Right lobe of liver (tissue), 6 donors: ENCODE measurements around the gene ADARB2. TPM values are rescaled to one million over a fixed set of nuclear protein-coding genes. Genes with fewer than 3 reads are reported as not detected.
"Not testable (repeated sequence)": the region's sequence is repeated elsewhere in the genome, so short reads cannot be mapped to it uniquely, and the experiment has no call there.

Source experiments
- ATAC-seq, 4 donors: fragments of 200-7000 bp; cut with Tn5 transposase; one replicate each; pipeline ENCODE4 v1.9.1; 2020; ENCODE audit warnings: mild to moderate bottlenecking in 4 of 4, moderate library complexity in 4 of 4
- DNase-seq, 3 donors: peaks; one replicate each; pipeline ENCODE4 v3.0.0-alpha.2; 2020
- H3K27ac ChIP-seq, 3 donors: fragments of 200-600 bp; one replicate each; pipeline ENCODE4 v1.8.0; 2022
- H3K27me3 ChIP-seq, 2 donors: fragments of 200-600 bp; one replicate each; pipeline ENCODE4 v1.8.0; 2022
- H3K36me3 ChIP-seq, 4 donors: fragments of 200-600 bp; sonication (generic) in 1 of 4; one replicate each; pipeline versions ENCODE4 v1.5.1 to v1.8.0; 2017 to 2022; ENCODE audit warnings: control low read depth in 1 of 4
- H3K4me1 ChIP-seq, 4 donors: fragments of 200-600 bp; sonication (generic) in 1 of 4; one replicate each; pipeline versions ENCODE4 v1.5.1 to v1.8.0; 2017 to 2022; ENCODE audit warnings: control low read depth in 1 of 4
- H3K4me3 ChIP-seq, 3 donors: fragments of 200-600 bp; one replicate each; pipeline ENCODE4 v1.8.0; 2022
- H3K9me3 ChIP-seq, 4 donors: fragments of 200-600 bp; sonication (generic) in 1 of 4; one replicate each; pipeline versions ENCODE4 v1.5.1 to v1.8.0; 2017 to 2022; ENCODE audit warnings: control low read depth in 1 of 4
- CTCF ChIP-seq, 4 donors: fragments of 200-600 bp in 3 of 4; fragments of 450-650 bp in 1 of 4; IDR thresholded peaks; one replicate each; pipeline versions ENCODE4 v1.5.1 to v1.8.0; 2016 to 2022; ENCODE audit warnings: antibody characterized with exemption in 4 of 4, mild to moderate bottlenecking in 2 of 4
- POLR2A ChIP-seq: fragments of 450-650 bp; IDR thresholded peaks from one replicate; pipeline ENCODE4 v1.6.1; 2017; ENCODE audit warnings: antibody characterized with exemption, mild to moderate bottlenecking
- WGBS: methylation state at CpG from one replicate; pipeline ENCODE4 v1.1.6; 2018; ENCODE audit warnings: low coverage, low lambda C conversion rate; ENCODE audit not compliant: insufficient coverage; ENCODE audit errors: missing lambda C conversion rate; 5-methylcytosine and 5-hydroxymethylcytosine counted together
- intact Hi-C, 2 donors: fragments of 100-400 bp; cut with DNase I; formaldehyde crosslinking; loops; one replicate each; pipeline versions ENCODE4 v1.11.2 to v1.14.1; 2022
- total RNA-seq, 6 experiments: library from RNA; depleted of rRNA in 2 of 6; stranded (reverse); fragments of >200 nt in 2 of 6; fragmentation: NEBNext Ultra II Directional in 3 of 6; extraction: Animal tissue kit (Norgen Biotek cat#: 25700) in 3 of 6; gene quantifications; one replicate each; pipeline versions ENCODE4 v1.1.0 to v1.2.4, GENCODE V29; 2016 to 2023
- donor health status: DM: no; HTN: yes; CAD: no.
- donor health status: DM: no; HTN: no; CAD: no.
- donor health status: DM: no; HTN: no; CAD: no.
- donor health status: DM: no; HTN: yes; CAD: no.
- donor health status: DM: no; HTN: yes; CAD: no.

Gene ADARB2
- total RNA-seq, 6 experiments from 2014 or later = 0.07 to 0.68 (median 0.42) TPM

GRCh38 chr10:1328981-1329614 lies 408.2 kb downstream of the ADARB2 start:
- DNase-seq = no peak
- Histone ChIP-seq H3K27ac (no peak overlapping the region), H3K9me3 (no peaks in the 10 kb centered on the region), H3K4me1 (no peaks in the 10 kb centered on the region), H3K27me3 (no peaks in the 10 kb centered on the region), H3K4me3 (no peak overlapping the region), H3K36me3 (no peaks in the 10 kb centered on the region)
- intact Hi-C loops = no loop called here
- ATAC-seq = no peak
- no peak for TF ChIP-seq CTCF (IDR thresholded peaks at IDR 0.05)
- TF ChIP-seq POLR2A = no peak
- WGBS = 50% methylated on average over 5 of the region's 5 CpGs

GRCh38 chr10:1328161-1328823 lies 409.0 kb downstream of the ADARB2 start:
- ATAC-seq = no peak
- 62% methylated on average over 15 of the region's 15 CpGs for WGBS
- H3K27me3 ChIP-seq = no peaks in the 10 kb centered on the region
- no peaks in the 10 kb centered on the region for H3K4me1 ChIP-seq
- no peaks in the 10 kb centered on the region for H3K36me3 ChIP-seq
- no peak overlapping the region for H3K27ac ChIP-seq
- H3K4me3 ChIP-seq = no peak overlapping the region
- intact Hi-C loops = no loop called here
- TF ChIP-seq CTCF (IDR thresholded peaks at IDR 0.05) (no peak), POLR2A (no peak)
- DNase-seq = no peak
- no peaks in the 10 kb centered on the region for H3K9me3 ChIP-seq

- ATAC-seq = no peak
These were observed 409.6 kb downstream of the ADARB2 start for GRCh38 chr10:1327759-1328158.

GRCh38 chr10:1326514-1326913 lies 410.8 kb downstream of the ADARB2 start:
- H3K4me1 ChIP-seq, H3K27me3 ChIP-seq, H3K36me3 ChIP-seq, H3K4me3 ChIP-seq, H3K9me3 ChIP-seq, DNase-seq, ATAC-seq, intact Hi-C loops, H3K27ac ChIP-seq: not testable (repeated sequence)
- 79% methylated on average over 10 of the region's 20 CpGs for WGBS

More at GRCh38 chr10:1327759-1328158, 409.6 kb downstream of the ADARB2 start:
- Histone ChIP-seq H3K36me3 (no peaks in the 10 kb centered on the region), H3K4me3 (no peak overlapping the region), H3K27ac (no peak overlapping the region), H3K27me3 (no peaks in the 10 kb centered on the region), H3K4me1 (no peaks in the 10 kb centered on the region), H3K9me3 (no peaks in the 10 kb centered on the region)
- intact Hi-C loops = no loop called here
- TF ChIP-seq CTCF (IDR thresholded peaks at IDR 0.05) (no peak), POLR2A (no peak)
- no peak for DNase-seq
- 77% methylated on average over 15 of the region's 15 CpGs for WGBS

GRCh38 chr10:1324903-1325302 lies 412.4 kb downstream of the ADARB2 start:
- TF ChIP-seq CTCF (IDR thresholded peaks at IDR 0.05) = no peak
- no peak for TF ChIP-seq POLR2A
- DNase-seq (no peak), ATAC-seq (no peak)
- H3K36me3 ChIP-seq = no peaks in the 10 kb centered on the region
- no peak overlapping the region for H3K4me3 ChIP-seq
- intact Hi-C loops = no loop called here
- no peak overlapping the region for H3K27ac ChIP-seq
- H3K4me1 ChIP-seq = no peaks in the 10 kb centered on the region
- H3K27me3 ChIP-seq = no peaks in the 10 kb centered on the region
- 72% methylated on average over 6 of the region's 10 CpGs for WGBS
- H3K9me3 ChIP-seq = no peaks in the 10 kb centered on the region
